GM10847 (cell line): Measurements from ENCODE around the gene GPR84.

Source experiments
- POLR2A ChIP-seq: IDR thresholded peaks from 2 replicates; pipeline ENCODE4 v1.6.1; 2011; ENCODE audit not compliant: insufficient read length; ENCODE audit errors: extremely low read depth

Gene GPR84

GRCh38 chr12:54385251-54385914 is 21.1 kb upstream of the GPR84 start:
- TF ChIP-seq POLR2A: no peak

DNA sequence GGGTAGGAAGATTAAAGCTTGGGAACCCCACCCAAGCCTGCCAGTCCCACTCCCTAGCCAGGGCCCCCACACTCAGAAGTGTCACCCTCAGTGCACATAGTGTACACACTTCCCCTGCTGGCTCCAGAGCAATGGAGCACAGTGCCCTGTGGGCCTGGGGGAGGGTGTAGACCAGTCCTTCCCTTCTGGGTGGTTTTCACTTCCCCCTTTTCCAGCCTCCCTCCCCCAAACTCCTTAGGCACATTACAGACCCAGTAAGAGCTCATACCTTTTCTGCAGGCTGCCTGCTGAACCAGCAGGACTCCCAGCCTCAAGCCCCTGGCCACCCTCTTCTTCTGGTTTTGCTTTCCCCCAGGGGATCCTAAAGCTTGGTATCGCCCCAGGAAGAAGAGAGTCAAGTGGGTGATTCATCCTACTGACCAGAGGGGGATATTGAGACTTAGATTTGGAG is 20.3 kb upstream of the GPR84 start, which contains the start of gene ZNF385A:
Gene ZNF385A, minus strand, starts transcription at position 143 of the 451 bp plus-strand sequence. CDS start 219 bp downstream, outside the sequence.
- no peak for TF ChIP-seq POLR2A

- no peak for TF ChIP-seq POLR2A
These were observed 18.8 kb upstream of the GPR84 start for GRCh38 chr12:54383041-54383609.

DNA sequence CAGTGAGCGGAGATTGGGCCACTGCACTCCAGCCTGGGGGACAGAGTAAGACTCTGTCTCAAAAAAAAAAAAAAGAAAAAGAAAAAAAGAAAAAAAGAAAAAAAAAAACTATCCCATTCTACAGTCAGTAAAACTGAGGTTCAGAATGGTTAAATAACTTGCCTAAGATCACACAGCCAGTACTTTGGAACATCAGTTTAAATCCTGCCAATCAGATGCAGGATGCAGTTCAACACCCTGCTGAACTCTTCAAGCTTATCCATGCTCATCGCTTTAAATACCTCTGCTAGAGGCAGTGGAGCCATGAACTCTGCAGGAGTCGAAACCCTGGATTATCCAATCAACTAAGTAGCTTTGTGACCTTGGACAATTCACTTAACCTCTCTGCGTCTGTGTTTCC is 16.9 kb upstream of the GPR84 start:
- no peak for TF ChIP-seq POLR2A

DNA sequence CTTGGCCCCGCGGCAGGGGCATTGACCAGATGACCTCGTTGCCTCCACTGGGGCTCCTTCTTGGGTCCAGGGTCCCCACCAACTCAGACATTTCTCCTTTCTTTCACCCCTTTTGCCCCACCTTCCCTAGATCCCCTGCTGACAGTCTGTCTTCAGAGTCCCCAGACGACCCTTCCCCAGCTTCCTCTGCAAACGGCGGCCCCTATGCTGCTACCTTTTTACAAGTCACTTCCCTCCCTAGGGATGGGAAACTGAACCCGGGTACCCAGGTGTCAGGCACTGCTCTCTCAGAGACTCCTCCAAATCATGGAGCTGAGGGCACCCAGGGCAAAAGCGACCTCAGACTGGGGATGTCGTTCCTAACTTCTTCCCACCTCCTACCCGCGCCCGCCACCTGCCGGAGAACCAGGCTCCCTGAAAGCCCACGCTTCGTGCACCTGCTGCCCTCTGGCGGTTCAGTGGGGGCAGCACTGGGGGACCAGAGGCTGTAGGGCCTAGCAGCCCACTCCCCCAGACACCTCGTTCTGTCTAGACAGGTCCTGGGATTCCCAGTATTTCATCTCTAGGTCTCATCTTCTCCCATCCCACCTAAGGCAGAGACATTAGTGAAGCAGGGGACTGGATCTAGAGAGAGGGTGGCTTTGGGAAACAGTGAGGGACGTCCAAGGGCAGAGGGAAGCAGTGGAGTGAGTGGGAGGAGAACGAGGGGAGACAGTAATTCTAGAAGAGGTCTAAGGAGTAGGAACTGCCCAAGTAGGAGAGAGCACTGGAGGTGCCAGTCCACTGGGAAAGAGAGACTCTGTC is 15.3 kb upstream of the GPR84 start:
- no peak for TF ChIP-seq POLR2A

DNA sequence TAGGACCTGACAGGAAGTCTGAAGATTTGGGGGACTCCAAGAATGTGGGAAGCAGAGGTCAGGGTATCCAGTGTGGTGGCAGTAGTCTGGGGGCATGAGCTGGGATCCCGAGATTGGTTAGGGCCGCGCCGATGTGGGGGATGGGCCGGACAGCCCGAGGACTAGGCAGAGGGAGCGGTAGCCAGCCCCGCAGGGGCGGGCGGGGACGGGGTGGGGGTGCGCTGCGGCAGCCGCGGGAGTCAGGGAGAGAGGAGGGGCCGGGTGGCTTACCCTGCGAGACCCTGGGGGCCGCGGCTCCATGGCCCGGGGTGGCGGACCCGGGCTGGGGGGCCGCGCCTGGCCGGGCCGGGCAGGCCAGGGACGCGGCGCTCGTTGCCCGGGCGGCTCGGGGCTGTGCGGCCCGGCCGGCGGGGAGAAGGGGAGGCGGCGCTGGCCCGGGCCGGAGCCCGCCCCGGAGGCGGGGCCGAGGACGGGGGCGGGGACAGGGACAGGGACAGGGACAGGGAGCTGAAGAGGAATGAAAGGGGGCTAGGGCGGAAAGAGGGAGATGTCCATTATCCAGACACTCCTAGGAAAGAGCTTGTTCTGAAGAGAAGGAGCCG is 14.6 kb upstream of the GPR84 start:
- TF ChIP-seq POLR2A: no peak

DNA sequence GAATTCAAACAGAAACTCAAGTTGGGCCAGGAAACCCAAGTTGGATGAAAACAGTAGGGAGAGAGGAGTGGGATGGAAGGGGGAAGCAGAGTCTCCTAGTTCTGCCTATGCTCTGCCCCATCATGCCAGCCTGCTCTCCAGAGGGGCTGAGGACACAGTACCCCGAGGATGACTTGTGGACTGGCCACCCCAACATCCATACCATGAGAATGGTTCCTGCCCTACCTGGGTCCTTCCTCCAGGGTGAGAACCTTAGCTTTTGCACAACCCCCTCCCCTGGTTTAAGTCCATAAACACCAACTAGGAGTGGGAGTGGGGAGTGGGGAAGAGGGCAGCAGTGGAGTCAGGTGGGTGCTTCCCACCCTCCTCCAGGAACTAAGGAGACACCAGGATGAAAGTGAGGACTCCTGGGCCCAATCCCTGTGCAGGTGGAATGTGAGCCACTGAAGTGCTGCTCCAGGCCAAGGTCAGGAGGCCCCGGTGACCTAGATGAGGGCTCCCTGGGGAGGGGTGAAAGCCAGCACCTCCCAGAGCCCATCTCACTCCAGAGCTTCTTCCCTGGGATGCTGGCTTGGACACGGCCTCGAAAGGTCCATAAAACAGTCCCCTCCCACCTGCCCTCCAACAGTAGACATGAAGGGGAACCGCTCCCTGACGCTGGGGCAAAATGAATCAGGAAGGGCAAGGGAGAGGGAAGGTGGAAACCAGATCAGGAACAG is 13.7 kb upstream of the GPR84 start:
- TF ChIP-seq POLR2A: no peak

DNA sequence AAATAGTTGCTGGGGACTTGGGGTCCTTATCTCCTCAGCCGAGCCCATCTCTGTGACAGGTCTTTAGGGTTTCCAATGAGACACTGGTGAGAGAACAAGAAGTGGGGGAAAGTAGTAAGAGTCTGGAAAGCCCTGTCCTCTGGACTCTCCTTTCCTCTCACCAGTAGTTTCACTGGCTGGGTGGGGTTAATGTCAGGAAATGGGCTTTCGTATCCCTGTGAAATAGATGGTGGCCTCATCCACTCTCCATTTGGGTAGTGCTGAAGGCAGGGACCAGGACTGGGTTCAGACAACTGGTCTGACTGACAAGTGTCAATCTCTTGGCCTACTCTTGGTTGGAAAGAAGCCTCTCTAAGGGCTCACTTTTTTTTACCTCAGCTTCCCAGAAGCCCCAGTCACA is 12.7 kb upstream of the GPR84 start:
- no peak for TF ChIP-seq POLR2A

DNA sequence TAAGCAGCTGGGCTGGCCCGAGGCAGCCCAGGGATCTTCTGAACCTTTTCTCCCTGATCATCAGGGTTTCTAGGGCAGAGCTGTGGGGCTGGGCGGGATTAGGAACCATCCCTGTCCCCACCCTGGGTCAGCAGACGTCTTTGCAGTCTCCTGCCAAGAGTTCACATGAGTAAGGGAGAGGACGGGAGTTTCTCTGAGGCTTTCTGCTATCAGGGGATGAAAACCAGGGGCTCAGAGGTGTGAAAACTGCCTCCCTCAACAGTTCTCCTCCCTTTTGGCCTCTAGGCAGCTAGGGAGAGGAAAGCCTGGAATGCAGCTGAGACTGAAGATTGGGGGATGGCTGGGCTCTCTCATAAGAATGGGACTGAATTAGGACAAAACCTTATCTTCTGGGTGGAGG is 12.3 kb upstream of the GPR84 start:
- no peak for TF ChIP-seq POLR2A

GRCh38 chr12:54375259-54375579 is 10.9 kb upstream of the GPR84 start:
- no peak for TF ChIP-seq POLR2A

GRCh38 chr12:54374562-54375258 is 10.4 kb upstream of the GPR84 start:
- TF ChIP-seq POLR2A: no peak

DNA sequence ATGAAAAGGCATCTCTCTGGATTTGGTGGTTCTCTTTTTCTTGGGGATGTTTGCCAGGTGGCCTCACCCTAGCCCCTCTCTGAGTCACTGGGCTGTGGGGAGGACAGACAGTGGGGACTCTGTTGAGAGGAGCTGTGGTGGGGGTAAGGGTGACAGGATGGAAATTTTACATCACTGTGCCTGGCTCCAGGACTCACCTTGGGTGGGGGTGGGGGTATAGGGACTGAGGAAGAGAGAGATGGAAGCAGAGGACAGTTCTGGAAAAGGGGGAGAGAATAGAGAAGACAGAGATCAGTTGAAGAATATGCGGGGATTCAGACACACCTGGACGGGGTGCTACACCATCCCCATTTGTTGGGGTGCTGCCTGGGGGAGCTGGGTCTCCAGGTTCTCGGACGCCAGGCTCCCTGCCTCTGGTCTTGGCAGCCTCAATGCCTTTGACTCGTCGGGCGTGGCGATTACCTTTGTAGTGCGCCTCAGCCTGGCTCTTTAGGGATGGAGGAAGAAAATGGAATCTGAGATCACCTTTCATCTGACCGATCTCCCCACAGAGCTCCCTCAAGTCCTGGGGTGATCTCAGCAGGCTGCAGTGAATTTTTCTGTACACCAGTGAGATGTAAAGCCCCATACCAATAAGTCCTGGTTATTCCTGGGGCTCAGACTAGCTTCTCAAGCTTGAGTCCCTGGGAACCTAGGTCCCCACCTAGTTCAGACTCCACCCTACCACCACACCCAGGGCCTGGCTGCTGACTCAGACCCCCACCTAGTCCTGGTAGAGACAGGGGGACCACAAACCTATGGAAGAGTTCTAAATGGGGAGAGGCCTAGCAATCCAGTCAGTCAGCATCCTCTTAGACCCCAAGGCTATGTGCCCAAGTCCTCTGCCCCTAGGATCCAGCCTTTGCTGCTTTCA is 9.6 kb upstream of the GPR84 start:
- TF ChIP-seq POLR2A: no peak

DNA sequence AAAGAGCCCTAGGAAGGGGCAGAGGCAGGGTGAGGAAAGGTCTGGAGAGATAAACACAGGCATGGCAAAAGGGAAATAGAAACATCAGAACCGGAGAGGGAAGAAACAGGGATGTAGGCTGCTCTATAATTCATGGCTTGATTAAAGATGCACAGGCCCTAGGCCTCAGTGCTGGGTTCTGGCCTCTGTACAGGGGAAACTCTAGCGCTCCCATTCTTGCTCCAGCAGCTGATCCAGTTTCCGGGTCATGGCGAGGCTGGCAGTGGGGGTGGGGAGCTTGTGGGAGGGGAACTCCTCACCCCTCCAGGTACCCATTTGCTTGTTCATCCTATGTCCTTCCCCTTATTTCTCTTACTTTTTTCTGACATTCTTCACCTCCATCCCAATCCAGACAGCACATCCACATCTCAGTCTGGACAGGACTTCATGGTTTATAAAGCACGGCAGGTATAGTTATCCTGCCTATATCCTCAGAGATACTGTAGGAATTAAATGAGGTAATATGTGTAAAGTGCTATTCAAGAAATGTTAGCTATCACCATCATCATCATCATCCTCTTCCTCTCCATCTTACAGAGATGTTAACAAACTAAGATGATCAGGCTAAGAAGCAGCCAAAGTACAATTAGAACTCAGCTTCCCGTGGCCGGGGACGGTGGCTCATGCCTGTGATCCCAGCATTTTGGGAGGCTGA is 8.0 kb upstream of the GPR84 start:
- TF ChIP-seq POLR2A: no peak
